NCI-H526 treated with DMSO at 0.1 percent for 48 hours (cell line): ENCODE results near the gene EFNA3.
A peak's percentile ranks its signal among the peaks of the same experiment; 100 is the strongest.

Experiments
- DNase-seq: peaks from one replicate; lab custom pipeline; 2025; lab: John Stamatoyannopoulos, UW

Gene EFNA3

DNA sequence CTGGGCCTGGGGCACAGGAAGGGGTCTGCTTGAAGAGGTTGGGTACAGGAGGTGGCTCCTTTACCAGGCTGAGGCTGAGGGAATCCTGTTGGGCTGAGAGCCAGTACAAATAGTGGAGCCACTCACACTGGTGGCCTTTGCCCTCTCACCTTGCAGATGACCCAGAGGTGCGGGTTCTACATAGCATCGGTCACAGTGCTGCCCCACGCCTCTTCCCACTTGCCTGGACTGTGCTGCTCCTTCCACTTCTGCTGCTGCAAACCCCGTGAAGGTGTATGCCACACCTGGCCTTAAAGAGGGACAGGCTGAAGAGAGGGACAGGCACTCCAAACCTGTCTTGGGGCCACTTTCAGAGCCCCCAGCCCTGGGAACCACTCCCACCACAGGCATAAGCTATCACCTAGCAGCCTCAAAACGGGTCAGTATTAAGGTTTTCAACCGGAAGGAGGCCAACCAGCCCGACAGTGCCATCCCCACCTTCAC is 55.2 kb downstream of the EFNA3 start:
- no peak for DNase-seq

DNA sequence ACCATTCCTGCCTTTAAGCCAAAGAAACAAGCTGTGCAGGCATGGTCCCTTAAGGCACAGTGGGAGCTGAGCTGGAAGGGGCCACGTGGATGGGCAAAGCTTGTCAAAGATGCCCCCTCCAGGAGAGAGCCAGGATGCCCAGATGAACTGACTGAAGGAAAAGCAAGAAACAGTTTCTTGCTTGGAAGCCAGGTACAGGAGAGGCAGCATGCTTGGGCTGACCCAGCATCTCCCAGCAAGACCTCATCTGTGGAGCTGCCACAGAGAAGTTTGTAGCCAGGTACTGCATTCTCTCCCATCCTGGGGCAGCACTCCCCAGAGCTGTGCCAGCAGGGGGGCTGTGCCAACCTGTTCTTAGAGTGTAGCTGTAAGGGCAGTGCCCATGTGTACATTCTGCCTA is 55.7 kb downstream of the EFNA3 start:
- DNase-seq = no peak

DNA sequence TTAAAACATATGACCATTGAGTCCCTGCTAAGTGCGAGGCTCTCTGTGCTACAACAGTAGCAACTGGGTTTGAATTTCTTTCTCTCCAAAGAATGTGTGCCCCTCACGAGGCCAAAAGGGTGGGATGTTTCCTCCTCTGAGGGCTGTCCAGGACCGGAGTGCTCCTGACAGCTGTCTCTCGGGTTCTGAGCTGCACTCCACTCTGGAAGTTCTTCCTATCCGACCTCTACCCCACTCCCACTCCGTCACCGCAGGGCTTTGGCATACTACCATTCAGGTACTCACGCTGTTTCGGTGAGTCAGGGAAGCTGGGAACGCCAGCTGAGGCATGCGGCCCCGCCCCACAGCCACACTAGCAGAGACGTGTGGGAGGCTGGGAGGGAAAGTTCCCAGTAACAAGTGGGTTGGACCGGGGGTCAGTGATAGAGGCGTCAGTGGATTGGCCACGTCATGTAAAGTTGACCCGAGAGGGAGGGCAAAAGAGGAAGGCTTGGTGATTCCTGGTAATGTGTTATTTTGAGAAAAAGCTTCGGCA is 56.3 kb downstream of the EFNA3 start:
- DNase-seq = peak; percentile 66

DNA sequence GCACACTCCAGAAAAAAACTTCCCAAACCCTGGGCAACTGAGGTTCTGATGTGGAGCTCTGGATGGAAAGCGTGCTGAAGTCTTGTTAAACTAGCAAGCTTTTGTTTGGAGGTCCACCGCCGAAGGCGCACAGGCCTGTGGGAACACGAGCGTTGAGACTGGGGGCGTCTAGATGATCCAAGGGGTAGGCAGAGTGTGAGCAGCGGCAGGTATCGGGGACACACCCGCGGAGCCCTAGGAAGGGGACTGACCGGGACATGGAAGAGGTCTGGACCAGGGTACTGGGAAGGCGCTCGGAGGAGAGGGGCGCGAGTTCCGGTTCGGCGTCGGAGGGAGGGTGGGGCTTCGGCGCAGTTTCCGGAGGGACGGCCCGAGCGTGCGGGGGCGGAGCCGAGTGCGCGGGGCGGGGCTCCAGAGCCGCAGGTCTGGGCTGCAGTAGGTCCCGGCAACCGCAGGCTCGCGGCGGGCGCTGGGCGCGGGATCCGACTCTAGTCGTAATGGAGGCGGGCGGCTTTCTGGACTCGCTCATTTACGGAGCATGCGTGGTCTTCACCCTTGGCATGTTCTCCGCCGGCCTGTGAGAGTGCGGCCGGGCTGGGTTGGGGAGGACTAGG is 56.9 kb downstream of the EFNA3 start, which contains the start of gene SLC50A1:
SLC50A1 (plus strand) TSS at position 438 of the 614 bp plus-strand sequence; CDS start at position 498, 60 bp downstream.
- peak; percentile 99 for DNase-seq

DNA sequence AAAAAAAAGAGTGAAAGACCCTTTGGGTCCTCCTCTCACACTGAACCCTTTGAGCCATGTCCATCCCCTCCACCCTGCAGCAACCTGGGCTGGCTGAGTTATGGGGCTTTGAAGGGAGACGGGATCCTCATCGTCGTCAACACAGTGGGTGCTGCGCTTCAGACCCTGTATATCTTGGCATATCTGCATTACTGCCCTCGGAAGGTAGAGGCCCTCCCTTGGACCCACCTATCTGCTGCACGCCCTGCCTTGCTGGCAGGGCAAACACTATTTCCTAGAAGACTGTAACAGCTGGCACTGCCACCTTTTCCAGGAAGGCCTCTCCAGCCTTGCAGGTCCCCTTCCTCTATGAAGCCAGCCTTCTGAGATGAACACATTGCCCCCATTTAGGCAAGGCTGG is 58.1 kb downstream of the EFNA3 start:
- DNase-seq = peak; percentile 45
